ENCODE measurements around the gene GRM6.
A peak's percentile ranks its signal among the peaks of the same experiment; 100 is the strongest.

The GRM6 gene

GRCh38 chr5:178994580-178995340, at the start of gene GRM6:
Gene GRM6 (minus strand): TSS chr5:178995320. CDS start chr5:178994944, 376 bp downstream.
- no peaks in the 10 kb centered on the region for H3K36me3 ChIP-seq (ENCODE audit: control insufficient read depth, insufficient read depth, low read length)
- H3K27me3 ChIP-seq (ENCODE audit: control insufficient read depth, insufficient read depth, low read length): peaks cover 11% of the 10 kb centered on the region
- H3K4me3 ChIP-seq (ENCODE audit: low read length): no peak within 1 kb of the TSS
- H3K27ac ChIP-seq (ENCODE audit: low read depth, low read length): no peak within 1 kb of the TSS
- H3K4me1 ChIP-seq (ENCODE audit: control insufficient read depth, insufficient read depth, low read length): no peaks in the 10 kb centered on the region
- no peak within 1 kb of the TSS for H3K9ac ChIP-seq (ENCODE audit: low read length)

DNA sequence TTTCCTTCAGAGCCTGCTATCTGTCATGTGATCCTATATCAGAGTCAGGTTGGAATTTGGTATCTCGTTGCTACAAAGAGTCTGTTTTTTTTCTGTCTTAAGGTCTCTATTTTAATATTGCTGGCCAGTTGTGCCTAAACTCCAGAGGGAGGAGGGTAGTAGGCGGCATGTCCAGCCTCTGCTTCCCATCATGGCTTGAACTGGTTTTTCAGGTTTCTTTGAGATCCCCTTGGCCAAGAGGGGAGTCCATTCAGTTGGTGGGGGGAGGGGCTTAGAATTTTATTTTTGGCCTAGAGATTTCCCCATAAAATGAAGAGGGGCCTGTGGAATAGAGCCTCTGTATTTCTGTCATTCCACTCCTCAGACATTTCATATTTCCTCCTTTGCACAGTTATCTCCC, 49.6 kb upstream of the GRM6 start:
- H3K27me3 ChIP-seq (ENCODE audit: control insufficient read depth, insufficient read depth, low read length): no peaks in the 10 kb centered on the region
- H3K36me3 ChIP-seq (ENCODE audit: control insufficient read depth, insufficient read depth, low read length): no peaks in the 10 kb centered on the region
- no peak overlapping the region for H3K9ac ChIP-seq (ENCODE audit: low read length)
- H3K27ac ChIP-seq (ENCODE audit: low read depth, low read length): no peak overlapping the region
- no peaks in the 10 kb centered on the region for H3K4me1 ChIP-seq (ENCODE audit: control insufficient read depth, insufficient read depth, low read length)
- H3K4me3 ChIP-seq (ENCODE audit: low read length): no peak overlapping the region

DNA sequence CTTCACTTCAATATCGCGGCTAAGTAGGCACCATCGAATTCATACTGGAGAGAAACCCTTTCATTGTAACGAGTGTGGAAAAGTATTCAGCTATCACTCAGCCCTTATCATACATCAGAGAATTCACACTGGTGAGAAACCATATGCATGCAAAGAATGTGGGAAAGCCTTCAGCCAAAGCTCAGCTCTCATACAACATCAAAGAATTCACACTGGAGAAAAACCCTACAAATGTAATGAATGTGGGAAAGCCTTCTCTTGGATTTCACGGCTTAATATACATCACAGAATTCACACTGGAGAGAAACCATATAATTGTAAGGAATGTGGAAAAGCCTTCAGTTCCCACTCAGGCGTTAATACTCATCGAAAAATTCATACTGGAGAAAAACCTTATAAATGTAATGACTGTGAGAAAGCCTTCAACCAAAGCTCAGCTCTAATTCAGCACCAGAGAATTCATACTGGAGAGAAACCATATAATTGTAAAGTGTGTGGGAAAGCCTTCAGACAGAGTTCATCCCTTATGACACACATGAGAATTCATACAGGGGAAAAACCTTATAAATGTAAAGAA, 38.0 kb upstream of the GRM6 start:
- Histone ChIP-seq H3K27me3 (ENCODE audit: control insufficient read depth, insufficient read depth, low read length) (no peaks in the 10 kb centered on the region), H3K9ac (ENCODE audit: low read length) (no peak overlapping the region), H3K27ac (ENCODE audit: low read depth, low read length) (no peak overlapping the region), H3K4me1 (ENCODE audit: control insufficient read depth, insufficient read depth, low read length) (no peaks in the 10 kb centered on the region), H3K36me3 (ENCODE audit: control insufficient read depth, insufficient read depth, low read length) (peaks cover 51% of the 10 kb centered on the region), H3K4me3 (ENCODE audit: low read length) (no peak overlapping the region)

GRCh38 chr5:179023528-179024189, 28.5 kb upstream of the GRM6 start, which contains the start of gene ZNF879:
Gene ZNF879 (plus strand): TSS chr5:179023804. CDS start chr5:179025005, 1,201 bp downstream.
- Histone ChIP-seq H3K27ac (ENCODE audit: low read depth, low read length) (peak within 1 kb of the TSS; percentile 84), H3K4me3 (ENCODE audit: low read length) (peak within 1 kb of the TSS; percentile 83), H3K36me3 (ENCODE audit: control insufficient read depth, insufficient read depth, low read length) (peaks cover 21% of the 10 kb centered on the region), H3K27me3 (ENCODE audit: control insufficient read depth, insufficient read depth, low read length) (no peaks in the 10 kb centered on the region), H3K9ac (ENCODE audit: low read length) (no peak within 1 kb of the TSS), H3K4me1 (ENCODE audit: control insufficient read depth, insufficient read depth, low read length) (peaks cover 5% of the 10 kb centered on the region)

DNA sequence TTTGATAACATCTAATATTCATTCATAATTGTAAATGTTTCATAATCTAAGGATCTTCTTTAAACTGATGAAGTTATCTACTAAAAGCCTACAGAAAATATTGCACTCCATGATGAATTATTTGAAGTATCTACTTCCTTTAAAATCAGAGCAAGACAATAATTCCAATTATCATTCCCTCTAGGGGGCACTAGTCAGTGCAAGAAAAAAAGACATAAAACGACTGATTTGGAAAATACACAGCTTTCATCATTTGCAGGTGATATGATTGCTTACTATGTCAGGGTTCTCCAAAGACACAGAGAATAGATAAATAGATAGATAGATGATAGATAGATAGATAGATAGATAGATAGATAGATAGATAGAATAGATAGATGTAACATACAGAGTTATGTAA, 13.5 kb upstream of the GRM6 start:
- Histone ChIP-seq H3K36me3 (ENCODE audit: control insufficient read depth, insufficient read depth, low read length) (no peaks in the 10 kb centered on the region), H3K9ac (ENCODE audit: low read length) (no peak overlapping the region), H3K27me3 (ENCODE audit: control insufficient read depth, insufficient read depth, low read length) (no peaks in the 10 kb centered on the region), H3K27ac (ENCODE audit: low read depth, low read length) (no peak overlapping the region), H3K4me1 (ENCODE audit: control insufficient read depth, insufficient read depth, low read length) (no peaks in the 10 kb centered on the region), H3K4me3 (ENCODE audit: low read length) (no peak overlapping the region)

- H3K27me3 ChIP-seq (ENCODE audit: control insufficient read depth, insufficient read depth, low read length): no peaks in the 10 kb centered on the region
- no peak overlapping the region for H3K27ac ChIP-seq (ENCODE audit: low read depth, low read length)
- H3K4me3 ChIP-seq (ENCODE audit: low read length): no peak overlapping the region
- no peak overlapping the region for H3K9ac ChIP-seq (ENCODE audit: low read length)
- no peaks in the 10 kb centered on the region for H3K4me1 ChIP-seq (ENCODE audit: control insufficient read depth, insufficient read depth, low read length)
- no peaks in the 10 kb centered on the region for H3K36me3 ChIP-seq (ENCODE audit: control insufficient read depth, insufficient read depth, low read length)
Observed at GRCh38 chr5:179006564-179006963, 11.4 kb upstream of the GRM6 start.

DNA sequence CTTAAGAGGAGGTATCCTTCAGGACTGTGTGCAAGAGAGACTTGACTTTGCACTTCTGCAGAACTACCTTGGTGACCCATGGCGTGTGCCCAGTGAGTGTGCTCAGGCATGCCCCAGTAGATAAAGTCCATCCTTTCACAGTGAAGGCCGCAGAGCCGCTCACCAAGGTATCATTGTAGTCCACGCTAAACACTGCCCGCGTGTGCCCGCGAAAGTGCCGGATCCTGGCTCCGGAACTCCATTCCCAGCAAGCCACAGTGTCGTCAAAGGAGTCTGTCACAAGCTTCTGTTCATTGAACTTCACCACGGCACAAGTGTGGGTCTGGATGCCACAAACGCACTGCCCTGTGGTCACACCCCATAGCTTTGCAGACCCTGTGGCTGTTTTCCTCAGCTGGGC, 3.3 kb upstream of the GRM6 start:
- H3K4me1 ChIP-seq (ENCODE audit: control insufficient read depth, insufficient read depth, low read length): no peaks in the 10 kb centered on the region
- no peaks in the 10 kb centered on the region for H3K36me3 ChIP-seq (ENCODE audit: control insufficient read depth, insufficient read depth, low read length)
- no peak overlapping the region for H3K4me3 ChIP-seq (ENCODE audit: low read length)
- no peak overlapping the region for H3K9ac ChIP-seq (ENCODE audit: low read length)
- H3K27ac ChIP-seq (ENCODE audit: low read depth, low read length): no peak overlapping the region
- peaks cover 11% of the 10 kb centered on the region for H3K27me3 ChIP-seq (ENCODE audit: control insufficient read depth, insufficient read depth, low read length)

GRCh38 chr5:178997191-178997590, 2.1 kb upstream of the GRM6 start:
- H3K27me3 ChIP-seq (ENCODE audit: control insufficient read depth, insufficient read depth, low read length): peaks cover 11% of the 10 kb centered on the region

DNA sequence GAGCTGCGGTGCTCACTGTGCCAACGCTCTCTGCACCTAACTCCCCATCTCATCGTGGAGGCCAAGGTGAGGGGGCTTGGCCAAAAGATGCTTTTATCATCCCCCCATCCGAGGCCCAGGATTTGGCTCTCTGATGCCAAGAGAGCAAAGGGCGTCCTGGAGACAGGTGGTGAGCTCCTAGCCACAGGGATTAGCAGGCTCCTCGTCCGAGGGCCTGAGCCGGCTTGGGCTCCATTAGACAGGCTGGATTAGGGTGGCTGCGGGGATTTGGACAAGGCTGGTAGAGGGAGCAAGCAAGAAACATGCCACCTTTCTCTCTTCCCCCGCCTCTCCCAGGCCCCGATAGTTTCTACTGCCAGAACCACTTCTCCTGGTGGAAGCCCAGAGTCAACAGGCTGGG, 1.0 kb upstream of the GRM6 start:
- H3K27me3 ChIP-seq (ENCODE audit: control insufficient read depth, insufficient read depth, low read length): peaks cover 11% of the 10 kb centered on the region
- no peak overlapping the region for H3K4me3 ChIP-seq (ENCODE audit: low read length)
- H3K4me1 ChIP-seq (ENCODE audit: control insufficient read depth, insufficient read depth, low read length): no peaks in the 10 kb centered on the region
- H3K9ac ChIP-seq (ENCODE audit: low read length): no peak overlapping the region
- no peak overlapping the region for H3K27ac ChIP-seq (ENCODE audit: low read depth, low read length)
- no peaks in the 10 kb centered on the region for H3K36me3 ChIP-seq (ENCODE audit: control insufficient read depth, insufficient read depth, low read length)

More at GRCh38 chr5:178997191-178997590, 2.1 kb upstream of the GRM6 start:
- Histone ChIP-seq H3K4me1 (ENCODE audit: control insufficient read depth, insufficient read depth, low read length) (no peaks in the 10 kb centered on the region), H3K36me3 (ENCODE audit: control insufficient read depth, insufficient read depth, low read length) (no peaks in the 10 kb centered on the region), H3K4me3 (ENCODE audit: low read length) (no peak overlapping the region), H3K9ac (ENCODE audit: low read length) (no peak overlapping the region), H3K27ac (ENCODE audit: low read depth, low read length) (no peak overlapping the region)

- Histone ChIP-seq H3K9ac (ENCODE audit: low read length) (no peak overlapping the region), H3K27ac (ENCODE audit: low read depth, low read length) (no peak overlapping the region), H3K4me3 (ENCODE audit: low read length) (no peak overlapping the region), H3K4me1 (ENCODE audit: control insufficient read depth, insufficient read depth, low read length) (no peaks in the 10 kb centered on the region), H3K36me3 (ENCODE audit: control insufficient read depth, insufficient read depth, low read length) (no peaks in the 10 kb centered on the region), H3K27me3 (ENCODE audit: control insufficient read depth, insufficient read depth, low read length) (peaks cover 11% of the 10 kb centered on the region)
Observed at GRCh38 chr5:178995341-178995690, 196 bp upstream of the GRM6 start.

DNA sequence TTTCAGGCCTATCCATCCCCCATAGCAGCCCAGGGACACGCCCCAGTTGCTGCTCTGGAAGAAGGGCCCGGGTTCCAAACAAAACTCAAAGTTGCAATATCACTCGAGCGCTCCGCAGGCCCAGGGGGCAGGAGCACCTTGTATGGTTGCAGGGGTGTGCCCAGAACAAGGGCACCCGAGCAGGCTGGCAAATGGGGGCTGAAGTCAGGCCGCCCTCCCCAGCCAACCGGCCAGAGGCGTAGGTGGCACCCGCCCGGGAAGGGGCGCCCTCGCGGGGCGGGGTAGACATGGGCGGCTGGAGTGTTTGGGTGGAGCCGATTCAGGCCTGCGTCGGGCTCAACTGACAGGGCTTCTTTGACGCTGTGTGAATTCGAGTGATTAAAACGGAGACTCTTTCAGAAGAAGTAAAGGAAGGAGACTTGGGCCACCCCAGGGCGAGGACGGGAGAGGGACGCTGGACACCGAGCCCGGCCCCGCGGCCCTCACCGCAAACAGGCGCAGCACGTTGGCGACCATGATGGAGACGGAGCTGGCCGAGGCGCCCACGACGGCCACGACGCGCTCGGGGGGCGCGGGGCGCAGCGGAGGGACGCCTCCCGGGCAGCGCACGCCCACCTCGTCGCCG, 1.1 kb downstream of the GRM6 start:
- Histone ChIP-seq H3K27ac (ENCODE audit: low read depth, low read length) (no peak overlapping the region), H3K4me1 (ENCODE audit: control insufficient read depth, insufficient read depth, low read length) (no peaks in the 10 kb centered on the region), H3K4me3 (ENCODE audit: low read length) (no peak overlapping the region), H3K36me3 (ENCODE audit: control insufficient read depth, insufficient read depth, low read length) (no peaks in the 10 kb centered on the region), H3K9ac (ENCODE audit: low read length) (no peak overlapping the region), H3K27me3 (ENCODE audit: control insufficient read depth, insufficient read depth, low read length) (peaks cover 11% of the 10 kb centered on the region)

- Histone ChIP-seq H3K4me1 (ENCODE audit: control insufficient read depth, insufficient read depth, low read length) (no peaks in the 10 kb centered on the region), H3K27me3 (ENCODE audit: control insufficient read depth, insufficient read depth, low read length) (peaks cover 11% of the 10 kb centered on the region), H3K36me3 (ENCODE audit: control insufficient read depth, insufficient read depth, low read length) (no peaks in the 10 kb centered on the region), H3K27ac (ENCODE audit: low read depth, low read length) (no peak overlapping the region), H3K9ac (ENCODE audit: low read length) (no peak overlapping the region), H3K4me3 (ENCODE audit: low read length) (no peak overlapping the region)
Observed at GRCh38 chr5:178993236-178993765, 1.8 kb downstream of the GRM6 start.

Data from rectal smooth muscle tissue (tissue), 1 donor.